ENCODE data around the gene ZNF837.

Gene ZNF837

DNA sequence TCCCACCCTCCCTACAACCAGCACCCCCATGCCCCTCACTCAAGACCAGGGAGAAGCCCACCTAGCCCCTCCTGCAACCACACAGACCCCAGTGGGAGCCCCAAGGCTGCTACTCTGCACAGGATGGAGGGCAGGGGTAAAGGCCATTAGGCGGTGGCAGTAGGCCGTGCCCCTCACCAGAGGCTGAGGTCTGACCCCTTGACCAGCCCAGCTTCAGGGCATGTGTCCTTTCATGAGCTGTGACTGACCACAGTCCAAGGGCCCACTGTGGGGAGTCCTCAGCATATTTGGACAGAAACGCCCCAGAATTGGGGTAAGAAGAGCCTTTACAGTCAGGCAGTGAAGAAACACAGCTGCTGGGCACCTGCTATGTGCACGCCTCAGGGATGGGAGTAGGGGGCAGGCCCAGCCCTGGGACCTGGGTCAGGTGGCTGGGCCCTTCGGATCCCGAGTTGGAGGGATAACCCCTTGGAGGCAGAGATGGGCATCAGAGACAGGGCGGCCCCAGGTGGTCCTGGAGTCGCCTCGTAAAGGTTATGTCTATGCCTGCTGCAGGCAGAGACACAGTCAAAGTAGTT is 4.6 kb upstream of the ZNF837 start:
- Histone ChIP-seq H4K91ac (ENCODE audit: low read depth, low read length) (peak overlapping the region; percentile 98), H3K9ac (ENCODE audit: low read length) (peak overlapping the region; percentile 99), H2AK5ac (ENCODE audit: low read length) (peak overlapping the region; percentile 56), H4K8ac (ENCODE audit: low read depth, low read length) (peak overlapping the region; percentile 95), H3K9me3 (ENCODE audit: insufficient read depth, low read depth, low read length) (no peaks in the 10 kb centered on the region), H2BK5ac (ENCODE audit: low read depth, low read length, poor library complexity) (no peak overlapping the region), H4K12ac (ENCODE audit: low read depth, low read length) (peak overlapping the region; percentile 45), H3K4me2 (ENCODE audit: low read length) (peak overlapping the region; percentile 63), H2BK12ac (ENCODE audit: low read length) (no peak overlapping the region), H2BK120ac (ENCODE audit: insufficient read depth, low read length, poor library complexity) (no peak overlapping the region), H3K4ac (ENCODE audit: low read depth, low read length) (peak overlapping the region; percentile 23), H3K27ac (ENCODE audit: low read depth, low read length) (peak overlapping the region; percentile 97), H3K27me3 (ENCODE audit: insufficient read depth, low read length) (no peaks in the 10 kb centered on the region), H3K4me1 (ENCODE audit: control insufficient read depth in 1 of 2, insufficient read depth in 2 of 2, low read length in 2 of 2) (peaks cover 18 to 28% of the 10 kb centered on the region in 2 experiments), H3K14ac (ENCODE audit: low read length) (peak overlapping the region; percentile 94), H2AFZ (ENCODE audit: insufficient read depth, low read length, poor library complexity) (no peak overlapping the region), H3K23ac (ENCODE audit: low read length) (no peak overlapping the region), H3K79me2 (ENCODE audit: control insufficient read depth, insufficient read depth, low read length, poor library complexity) (peaks cover 15% of the 10 kb centered on the region), H3K36me3 (ENCODE audit: control insufficient read depth in 1 of 2, insufficient read depth in 2 of 2, low read length in 2 of 2) (peaks cover 6 to 14% of the 10 kb centered on the region in 2 experiments), H3K79me1 (ENCODE audit: low read length) (peaks cover 15% of the 10 kb centered on the region), H3K4me3 (ENCODE audit: low read depth, low read length) (no peak overlapping the region), H3K18ac (ENCODE audit: low read length) (peak overlapping the region; percentile 9)
- DNase-seq, result no peak
- WGBS (ENCODE audit: extremely low coverage, insufficient coverage, insufficient read length), result no CpG with 5 or more reads among the region's 9 CpGs

DNA sequence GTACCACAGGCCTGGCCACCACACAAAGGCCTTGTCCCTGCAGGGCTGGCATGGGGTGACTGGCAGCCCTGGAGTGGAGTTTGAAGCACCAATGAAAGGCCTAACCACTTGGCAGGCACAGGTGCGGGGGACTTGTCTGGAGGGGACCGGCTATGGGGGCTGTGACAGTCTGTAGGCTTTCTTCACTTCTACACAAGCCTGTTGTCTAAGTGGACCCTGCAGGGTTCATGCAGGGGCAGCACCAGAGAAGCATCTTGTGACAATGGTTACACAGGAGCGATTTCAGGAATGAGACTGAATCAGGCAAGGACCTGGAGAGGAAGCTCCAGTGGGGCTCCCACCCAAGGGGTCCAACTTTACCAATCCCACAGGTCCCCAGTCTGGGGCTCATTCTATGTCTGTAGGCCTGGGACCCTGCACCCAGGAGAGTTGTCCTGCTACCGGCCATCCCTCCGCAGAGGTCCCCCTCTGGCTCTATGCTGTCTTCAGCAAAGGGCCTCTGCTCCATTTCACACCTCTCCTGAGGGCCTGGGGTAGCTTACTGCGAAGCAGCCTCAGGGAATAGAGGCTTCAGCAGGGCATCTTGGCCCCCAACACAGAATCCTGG is 2.3 kb upstream of the ZNF837 start:
- Histone ChIP-seq H3K9me3 (ENCODE audit: insufficient read depth, low read depth, low read length) (no peaks in the 10 kb centered on the region), H3K79me1 (ENCODE audit: low read length) (peaks cover 17% of the 10 kb centered on the region), H3K4me1 (ENCODE audit: control insufficient read depth in 1 of 2, insufficient read depth in 2 of 2, low read length in 2 of 2) (peaks cover 23 to 34% of the 10 kb centered on the region in 2 experiments), H3K27me3 (ENCODE audit: insufficient read depth, low read length) (no peaks in the 10 kb centered on the region), H2BK5ac (ENCODE audit: low read depth, low read length, poor library complexity) (no peak overlapping the region), H3K9ac (ENCODE audit: low read length) (no peak overlapping the region), H4K8ac (ENCODE audit: low read depth, low read length) (no peak overlapping the region), H3K27ac (ENCODE audit: low read depth, low read length) (no peak overlapping the region), H2AFZ (ENCODE audit: insufficient read depth, low read length, poor library complexity) (no peak overlapping the region), H3K4ac (ENCODE audit: low read depth, low read length) (no peak overlapping the region), H2BK120ac (ENCODE audit: insufficient read depth, low read length, poor library complexity) (no peak overlapping the region), H3K79me2 (ENCODE audit: control insufficient read depth, insufficient read depth, low read length, poor library complexity) (peaks cover 15% of the 10 kb centered on the region), H3K14ac (ENCODE audit: low read length) (no peak overlapping the region), H2AK5ac (ENCODE audit: low read length) (no peak overlapping the region), H3K4me3 (ENCODE audit: low read depth, low read length) (no peak overlapping the region), H4K12ac (ENCODE audit: low read depth, low read length) (no peak overlapping the region), H3K36me3 (ENCODE audit: control insufficient read depth in 1 of 2, insufficient read depth in 2 of 2, low read length in 2 of 2) (peaks cover 1% of the 10 kb centered on the region in 2 experiments), H3K4me2 (ENCODE audit: low read length) (no peak overlapping the region), H2BK12ac (ENCODE audit: low read length) (no peak overlapping the region), H3K18ac (ENCODE audit: low read length) (no peak overlapping the region), H3K23ac (ENCODE audit: low read length) (no peak overlapping the region), H4K91ac (ENCODE audit: low read depth, low read length) (no peak overlapping the region)
- DNase-seq, result no peak
- WGBS (ENCODE audit: extremely low coverage, insufficient coverage, insufficient read length), result no CpG with 5 or more reads among the region's 6 CpGs

DNA sequence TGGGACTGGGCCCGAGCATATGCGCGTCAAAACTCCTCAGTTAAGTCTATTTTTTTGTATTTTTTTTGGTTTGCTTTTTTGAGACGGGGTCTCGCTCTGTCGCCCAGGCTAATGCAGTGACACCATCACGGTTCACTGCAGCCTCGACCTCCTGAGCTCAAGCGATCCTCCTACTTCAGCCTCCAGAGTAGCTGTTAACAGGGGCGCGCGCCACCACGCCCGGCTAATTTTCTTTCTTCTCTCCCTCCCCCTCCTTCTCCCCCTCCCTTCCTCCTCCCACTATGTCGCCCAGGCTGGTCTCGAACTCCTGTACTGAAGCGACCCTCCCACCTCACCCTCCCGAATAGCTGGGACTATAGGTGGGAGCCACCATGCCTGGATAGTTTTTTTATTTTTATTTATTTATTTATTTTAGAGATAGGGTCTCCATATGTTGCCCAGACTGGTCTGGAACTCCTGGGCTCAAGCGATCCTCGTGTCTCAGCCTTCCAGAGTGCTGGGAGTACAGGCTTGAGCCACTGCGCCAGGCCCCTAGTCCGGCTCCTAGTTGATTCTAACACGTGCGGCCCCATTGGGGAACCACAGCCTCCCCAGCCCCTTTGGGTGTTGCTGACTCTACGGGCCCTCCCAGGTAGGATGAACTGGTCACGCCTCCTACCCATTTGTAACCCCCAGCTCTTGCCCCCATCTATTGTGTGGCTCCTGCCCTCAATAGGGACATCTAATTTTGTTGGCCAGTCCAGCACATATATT is 806 bp upstream of the ZNF837 start:
- Histone ChIP-seq H2BK5ac (ENCODE audit: low read depth, low read length, poor library complexity) (no peak overlapping the region), H3K4me1 (ENCODE audit: control insufficient read depth in 1 of 2, insufficient read depth in 2 of 2, low read length in 2 of 2) (peaks cover 17 to 28% of the 10 kb centered on the region in 2 experiments), H3K36me3 (ENCODE audit: control insufficient read depth in 1 of 2, insufficient read depth in 2 of 2, low read length in 2 of 2) (no peaks in the 10 kb centered on the region), H3K4ac (ENCODE audit: low read depth, low read length) (peak overlapping the region; percentile 54), H2AK5ac (ENCODE audit: low read length) (peak overlapping the region; percentile 37), H4K12ac (ENCODE audit: low read depth, low read length) (peak overlapping the region; percentile 60), H3K27me3 (ENCODE audit: insufficient read depth, low read length) (no peaks in the 10 kb centered on the region), H4K8ac (ENCODE audit: low read depth, low read length) (peak overlapping the region; percentile 82), H2BK120ac (ENCODE audit: insufficient read depth, low read length, poor library complexity) (no peak overlapping the region), H3K79me1 (ENCODE audit: low read length) (peaks cover 14% of the 10 kb centered on the region), H3K18ac (ENCODE audit: low read length) (no peak overlapping the region), H3K9me3 (ENCODE audit: insufficient read depth, low read depth, low read length) (no peaks in the 10 kb centered on the region), H3K14ac (ENCODE audit: low read length) (peak overlapping the region; percentile 63), H3K23ac (ENCODE audit: low read length) (no peak overlapping the region), H2BK12ac (ENCODE audit: low read length) (peak overlapping the region; percentile 17), H2AFZ (ENCODE audit: insufficient read depth, low read length, poor library complexity) (peak overlapping the region; percentile 25), H3K4me3 (ENCODE audit: low read depth, low read length) (peak overlapping the region; percentile 64), H3K4me2 (ENCODE audit: low read length) (peak overlapping the region; percentile 93), H4K91ac (ENCODE audit: low read depth, low read length) (no peak overlapping the region), H3K79me2 (ENCODE audit: control insufficient read depth, insufficient read depth, low read length, poor library complexity) (peaks cover 6% of the 10 kb centered on the region), H3K9ac (ENCODE audit: low read length) (peak overlapping the region; percentile 0), H3K27ac (ENCODE audit: low read depth, low read length) (no peak overlapping the region)
- DNase-seq, result no peak
- WGBS (ENCODE audit: extremely low coverage, insufficient coverage, insufficient read length), result no CpG with 5 or more reads among the region's 26 CpGs

DNA sequence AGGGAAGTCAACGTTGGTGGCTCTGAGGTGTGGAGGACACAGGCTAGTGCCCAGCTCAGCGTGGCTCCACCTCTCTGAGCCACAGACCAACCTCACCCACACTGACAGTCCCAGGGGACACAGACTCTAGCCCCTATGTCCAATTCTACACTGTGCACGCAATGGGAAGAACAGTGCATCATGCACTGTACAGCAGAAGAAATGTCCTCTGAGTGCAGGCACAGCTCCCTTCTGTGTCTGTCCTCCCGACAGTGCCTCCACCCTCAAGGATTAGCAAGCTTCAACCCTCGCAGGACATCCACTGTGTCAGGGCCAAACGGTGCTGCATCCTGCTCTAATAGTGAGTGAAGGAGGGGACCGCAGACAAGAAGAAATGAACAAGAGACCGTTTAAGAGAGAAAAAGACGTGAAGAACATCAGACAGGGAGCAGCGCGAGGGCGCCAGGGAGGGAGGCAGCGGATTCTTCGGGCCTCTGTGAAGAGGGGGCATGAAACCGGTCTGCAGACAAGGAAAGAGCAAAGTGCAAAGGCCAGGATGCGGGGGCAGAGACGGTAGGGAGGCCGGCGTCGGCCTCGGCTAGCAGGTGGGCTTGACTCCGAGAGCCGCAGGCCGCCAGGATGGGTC is 681 bp downstream of the ZNF837 start:
- peak overlapping the region; percentile 59 for H3K14ac ChIP-seq (ENCODE audit: low read length)
- peak in 1 of 2 donors; percentile 10 for DNase-seq
- peak overlapping the region; percentile 18 for H3K4ac ChIP-seq (ENCODE audit: low read depth, low read length)
- peaks cover 13 to 18% of the 10 kb centered on the region in 2 experiments for H3K4me1 ChIP-seq (ENCODE audit: control insufficient read depth in 1 of 2, insufficient read depth in 2 of 2, low read length in 2 of 2)
- H4K8ac ChIP-seq (ENCODE audit: low read depth, low read length), result peak overlapping the region; percentile 91
- peak overlapping the region; percentile 84 for H3K4me3 ChIP-seq (ENCODE audit: low read depth, low read length)
- peaks cover 6% of the 10 kb centered on the region for H3K79me1 ChIP-seq (ENCODE audit: low read length)
- no peak overlapping the region for H3K23ac ChIP-seq (ENCODE audit: low read length)
- H2BK120ac ChIP-seq (ENCODE audit: insufficient read depth, low read length, poor library complexity), result no peak overlapping the region
- H3K27ac ChIP-seq (ENCODE audit: low read depth, low read length), result peak overlapping the region; percentile 68
- no peaks in the 10 kb centered on the region for H3K36me3 ChIP-seq (ENCODE audit: control insufficient read depth in 1 of 2, insufficient read depth in 2 of 2, low read length in 2 of 2)
- peak overlapping the region; percentile 83 for H3K9ac ChIP-seq (ENCODE audit: low read length)
- H2AK5ac ChIP-seq (ENCODE audit: low read length), result peak overlapping the region; percentile 25
- H3K79me2 ChIP-seq (ENCODE audit: control insufficient read depth, insufficient read depth, low read length, poor library complexity), result no peaks in the 10 kb centered on the region
- no CpG with 5 or more reads among the region's 24 CpGs for WGBS (ENCODE audit: extremely low coverage, insufficient coverage, insufficient read length)
- H3K9me3 ChIP-seq (ENCODE audit: insufficient read depth, low read depth, low read length), result no peaks in the 10 kb centered on the region
- H3K27me3 ChIP-seq (ENCODE audit: insufficient read depth, low read length), result no peaks in the 10 kb centered on the region
- H3K4me2 ChIP-seq (ENCODE audit: low read length), result peak overlapping the region; percentile 93
- H2BK12ac ChIP-seq (ENCODE audit: low read length), result no peak overlapping the region
- no peak overlapping the region for H2BK5ac ChIP-seq (ENCODE audit: low read depth, low read length, poor library complexity)
- H4K91ac ChIP-seq (ENCODE audit: low read depth, low read length), result peak overlapping the region; percentile 48
- H3K18ac ChIP-seq (ENCODE audit: low read length), result peak overlapping the region; percentile 27
- peak overlapping the region; percentile 55 for H4K12ac ChIP-seq (ENCODE audit: low read depth, low read length)
- H2AFZ ChIP-seq (ENCODE audit: insufficient read depth, low read length, poor library complexity), result peak overlapping the region; percentile 68
